B cell (primary cell): ENCODE results near the gene STARD10.

Experiments
- CTCF ChIP-seq: fragments of 200-600 bp; IDR thresholded peaks from one replicate; pipeline ENCODE4 v1.8.0; 2022; ENCODE audit warnings: antibody characterized with exemption, mild to moderate bottlenecking
- EZH2 ChIP-seq: IDR thresholded peaks from 2 replicates; pipeline ENCODE4 v1.6.1; 2012; ENCODE audit warnings: borderline replicate concordance, low read depth, mild to moderate bottlenecking, moderate library complexity, low read length; ENCODE audit not compliant: insufficient read depth, poor library complexity, severe bottlenecking

GRCh38 chr11:72737336-72737735, 56.5 kb downstream of the STARD10 start:
- TF ChIP-seq CTCF, result no peak
- TF ChIP-seq EZH2, result no peak
